Measurements from ENCODE around the gene GID4.
"Not testable (repeated sequence)": the region's sequence is repeated elsewhere in the genome, so short reads cannot be mapped to it uniquely, and the experiment has no call there.

Gene GID4

GRCh38 chr17:18038861-18039534 lies at the start of gene GID4, which contains the start of gene ATPAF2:
Gene GID4, plus strand, starts transcription at chr17:18039408. Its CDS starts 57 bp downstream, at chr17:18039465.
Gene ATPAF2, minus strand, starts transcription at chr17:18039168. Its CDS starts 155 bp downstream, at chr17:18039013.
- DNase-seq (ENCODE audit: low spot score) = peak; percentile 100

GRCh38 chr17:17989618-17990017 lies 49.6 kb upstream of the GID4 start:
- DNase-seq (ENCODE audit: low spot score) = no peak

GRCh38 chr17:17990282-17990681 lies 48.9 kb upstream of the GID4 start:
- DNase-seq (ENCODE audit: low spot score) = no peak

GRCh38 chr17:17993366-17993765 lies 45.8 kb upstream of the GID4 start:
- DNase-seq (ENCODE audit: low spot score) = no peak

- DNase-seq (ENCODE audit: low spot score) = no peak
Measured at GRCh38 chr17:17993852-17994251, 45.4 kb upstream of the GID4 start.

GRCh38 chr17:17994271-17995069 lies 44.7 kb upstream of the GID4 start:
- DNase-seq (ENCODE audit: low spot score) = no peak

- not testable (repeated sequence) for DNase-seq (ENCODE audit: low spot score)
Measured at GRCh38 chr17:17995887-17996286, 43.3 kb upstream of the GID4 start.

GRCh38 chr17:17998934-17999333 lies 40.3 kb upstream of the GID4 start:
- no peak for DNase-seq (ENCODE audit: low spot score)

- no peak for DNase-seq (ENCODE audit: low spot score)
Measured at GRCh38 chr17:17999364-18000029, 39.7 kb upstream of the GID4 start.

- DNase-seq (ENCODE audit: low spot score) = no peak
Measured at GRCh38 chr17:18000030-18000408, 39.2 kb upstream of the GID4 start.

- no peak for DNase-seq (ENCODE audit: low spot score)
Measured at GRCh38 chr17:18002171-18002570, 37.0 kb upstream of the GID4 start.

- no peak for DNase-seq (ENCODE audit: low spot score)
Measured at GRCh38 chr17:18004345-18004744, 34.9 kb upstream of the GID4 start.

- DNase-seq (ENCODE audit: low spot score) = no peak
Measured at GRCh38 chr17:18004884-18005305, 34.3 kb upstream of the GID4 start.

- DNase-seq (ENCODE audit: low spot score) = no peak
Measured at GRCh38 chr17:18005496-18005895, 33.7 kb upstream of the GID4 start.

- DNase-seq (ENCODE audit: low spot score) = no peak
Measured at GRCh38 chr17:18006495-18007239, 32.5 kb upstream of the GID4 start.

- DNase-seq (ENCODE audit: low spot score) = no peak
Measured at GRCh38 chr17:18008496-18009268, 30.5 kb upstream of the GID4 start.

- DNase-seq (ENCODE audit: low spot score) = no peak
Measured at GRCh38 chr17:18009609-18010420, 29.4 kb upstream of the GID4 start.

GRCh38 chr17:18011286-18011685 lies 27.9 kb upstream of the GID4 start:
- no peak for DNase-seq (ENCODE audit: low spot score)

- no peak for DNase-seq (ENCODE audit: low spot score)
Measured at GRCh38 chr17:18014006-18014405, 25.2 kb upstream of the GID4 start.

- DNase-seq (ENCODE audit: low spot score) = no peak
Measured at GRCh38 chr17:18015593-18015992, 23.6 kb upstream of the GID4 start.

Measured in left forelimb (tissue), 1 donor.